NCI-H2029 treated with DMSO at 0.1 percent for 48 hours (cell line): Measurements from ENCODE around the gene PLB1.

Experiments used
- DNase-seq: peaks from one replicate; lab custom pipeline; 2025; lab: John Stamatoyannopoulos, UW

PLB1 gene

DNA sequence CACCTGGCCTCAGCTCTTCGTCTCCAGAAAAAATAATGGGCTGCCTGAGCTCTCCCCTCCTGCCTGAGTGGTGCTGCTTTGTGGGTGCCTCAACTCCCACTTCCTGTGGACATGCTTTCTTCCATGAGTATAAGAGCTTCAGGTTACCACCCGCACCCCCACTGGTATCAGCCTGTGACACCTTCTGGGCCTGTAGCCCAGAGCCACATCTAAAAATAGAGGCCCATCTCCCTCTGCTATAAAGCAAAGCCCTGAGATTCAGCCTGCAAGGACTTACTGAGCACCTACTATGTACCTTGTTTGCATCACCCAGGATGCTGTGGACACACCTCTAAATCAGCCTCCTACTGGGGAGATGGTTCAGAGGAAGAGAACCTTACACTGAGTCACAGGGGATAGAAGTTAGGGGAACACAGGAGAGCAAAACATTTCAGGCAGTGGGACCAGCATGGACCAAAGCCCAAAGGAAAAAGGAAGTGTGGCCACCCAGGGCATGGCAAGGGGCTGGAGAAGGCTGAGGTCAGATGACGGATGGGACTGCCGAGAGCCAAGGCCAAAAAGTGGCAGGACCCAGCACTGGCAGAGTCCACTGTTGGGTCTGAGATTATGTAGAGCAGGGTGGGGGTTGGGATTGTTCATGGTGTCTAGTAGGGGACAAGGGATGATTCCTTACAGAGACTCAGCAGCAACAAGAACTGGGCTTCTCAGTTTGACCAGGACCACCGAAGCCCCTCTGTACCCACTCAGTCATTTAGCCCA lies 132.0 kb downstream of the PLB1 start:
- DNase-seq, result no peak

DNA sequence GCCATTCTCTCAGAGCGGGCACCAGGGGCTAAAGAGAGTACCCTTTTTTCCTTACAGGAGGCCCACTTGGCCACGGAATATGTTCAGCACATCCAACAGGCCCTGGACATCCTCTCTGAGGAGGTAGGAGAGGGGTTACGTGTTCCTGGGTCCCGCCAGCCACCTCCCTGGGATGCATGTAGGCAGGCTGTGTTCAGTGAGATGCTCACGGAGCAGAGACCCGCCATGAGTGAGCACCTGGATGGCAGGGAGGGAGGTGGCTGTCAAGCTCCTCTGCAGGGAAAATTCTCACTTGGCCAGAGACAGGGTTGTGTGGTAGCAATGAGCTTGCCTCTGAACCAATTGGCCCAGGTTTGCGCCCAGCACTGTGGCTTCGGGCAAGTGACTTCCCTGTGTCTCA lies 132.6 kb downstream of the PLB1 start:
- DNase-seq, result no peak

DNA sequence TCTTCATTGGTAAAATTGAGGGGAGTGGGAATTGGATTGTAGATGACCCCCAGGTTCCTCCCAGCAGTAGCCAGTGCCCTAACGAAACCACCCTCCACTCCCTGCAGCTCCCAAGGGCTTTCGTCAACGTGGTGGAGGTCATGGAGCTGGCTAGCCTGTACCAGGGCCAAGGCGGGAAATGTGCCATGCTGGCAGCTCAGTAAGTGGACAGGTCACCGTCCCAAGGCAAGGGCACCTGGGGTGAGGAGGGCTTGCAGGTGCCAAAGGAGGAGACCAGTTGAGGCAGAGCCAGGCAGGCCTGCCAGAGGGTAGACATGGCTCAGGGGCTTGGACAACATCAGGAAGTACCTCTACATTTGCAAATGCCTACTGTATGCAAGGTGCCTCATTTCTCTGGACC lies 133.1 kb downstream of the PLB1 start:
- no peak for DNase-seq

DNA sequence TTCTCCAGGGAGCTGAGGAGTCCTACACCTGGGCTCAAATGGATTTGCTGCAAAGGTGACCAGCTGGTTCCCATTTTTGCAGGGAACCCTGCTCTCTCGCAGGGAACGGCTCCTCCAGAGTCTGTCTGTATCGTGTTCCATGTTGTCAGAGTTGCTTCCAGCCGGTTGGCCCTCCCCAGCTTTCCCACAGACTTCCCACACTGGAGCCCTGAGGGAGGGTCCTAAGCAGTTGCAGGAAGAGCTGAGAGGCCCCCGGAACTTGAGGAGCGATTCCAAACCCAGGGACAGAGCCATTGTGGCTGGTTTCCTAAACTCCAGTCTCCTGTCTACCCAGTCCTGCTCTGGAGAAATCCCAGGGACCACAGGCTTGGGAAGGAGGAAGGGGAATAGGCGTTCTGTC lies 134.1 kb downstream of the PLB1 start:
- DNase-seq, result no peak

DNA sequence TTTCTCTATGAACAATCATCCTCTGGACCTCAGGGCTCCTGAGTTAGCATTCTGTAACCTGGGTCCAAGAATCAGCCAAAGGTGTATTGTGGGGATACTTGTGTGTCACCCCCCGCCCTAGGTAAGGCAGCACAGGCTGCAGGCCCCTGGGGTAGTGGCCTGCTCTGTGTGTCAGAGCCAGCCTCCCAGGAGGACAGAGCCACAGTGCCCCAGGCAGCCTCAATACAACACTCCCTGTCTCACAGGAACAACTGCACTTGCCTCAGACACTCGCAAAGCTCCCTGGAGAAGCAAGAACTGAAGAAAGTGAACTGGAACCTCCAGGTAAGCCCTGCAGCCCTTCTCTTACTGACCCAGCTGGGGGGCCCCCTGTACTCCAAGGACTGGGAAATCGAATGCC lies 134.5 kb downstream of the PLB1 start:
- no peak for DNase-seq

DNA sequence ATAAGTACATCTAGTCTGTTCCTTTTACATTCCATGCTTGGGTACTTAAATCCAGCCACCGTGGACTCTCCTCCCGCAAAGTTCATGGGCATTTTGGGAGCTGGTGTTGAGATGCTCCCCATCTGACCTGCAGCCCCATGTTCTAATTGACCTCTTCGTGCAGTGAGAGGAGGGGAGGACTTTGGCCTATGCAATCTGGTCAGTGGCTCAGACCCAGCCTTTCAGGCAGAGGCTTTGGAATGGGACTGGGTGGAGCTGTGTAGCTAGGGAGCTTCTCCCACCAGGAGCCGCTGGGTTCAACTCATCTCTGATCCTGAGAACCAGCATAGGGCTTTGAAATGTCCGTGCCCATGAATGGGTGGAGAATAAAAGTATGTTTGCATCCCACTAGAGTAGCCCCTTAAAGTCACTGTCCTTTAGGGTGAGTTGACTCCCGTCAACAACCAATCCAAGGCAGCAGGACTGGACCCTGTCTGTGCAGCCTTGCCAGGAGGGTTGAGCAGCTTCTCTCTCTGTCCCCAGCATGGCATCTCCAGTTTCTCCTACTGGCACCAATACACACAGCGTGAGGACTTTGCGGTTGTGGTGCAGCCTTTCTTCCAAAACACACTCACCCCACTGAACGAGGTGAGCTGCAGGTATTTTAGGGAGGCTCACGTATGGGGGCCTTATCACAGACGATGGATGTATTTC lies 135.8 kb downstream of the PLB1 start:
- no peak for DNase-seq

DNA sequence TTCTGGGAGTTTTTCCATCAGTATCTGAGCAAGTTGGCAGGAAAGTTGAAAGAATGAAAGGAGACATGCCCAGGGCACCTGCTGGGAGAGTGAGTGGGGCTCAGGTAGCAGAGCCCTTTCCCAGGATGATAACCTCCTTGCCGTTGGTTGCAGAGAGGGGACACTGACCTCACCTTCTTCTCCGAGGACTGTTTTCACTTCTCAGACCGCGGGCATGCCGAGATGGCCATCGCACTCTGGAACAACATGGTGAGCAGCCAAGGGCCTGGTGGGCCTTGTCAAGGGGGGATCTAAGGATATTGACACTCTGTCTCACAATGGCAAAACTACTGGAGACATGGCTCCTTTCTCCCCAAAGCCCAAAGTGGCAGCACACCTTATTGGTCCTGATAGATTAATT lies 136.9 kb downstream of the PLB1 start:
- DNase-seq, result no peak

DNA sequence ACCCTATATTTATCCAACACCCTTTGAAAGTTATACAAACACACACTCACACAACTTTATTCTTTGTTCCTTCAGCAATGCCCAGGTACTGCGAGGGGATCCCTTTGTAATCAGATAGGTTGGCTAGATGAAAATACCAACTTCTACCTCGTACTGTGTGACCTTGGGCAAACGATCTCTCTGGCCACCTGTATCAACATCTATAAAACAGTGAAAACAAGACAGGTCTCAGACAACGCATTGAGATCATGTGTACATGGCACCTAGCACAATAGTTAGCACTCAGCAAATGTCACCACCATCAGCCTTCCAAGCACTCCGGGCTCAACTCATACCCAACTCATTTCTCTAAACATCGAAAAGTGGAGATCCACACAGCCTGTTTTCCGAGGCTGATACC lies 137.3 kb downstream of the PLB1 start:
- no peak for DNase-seq

DNA sequence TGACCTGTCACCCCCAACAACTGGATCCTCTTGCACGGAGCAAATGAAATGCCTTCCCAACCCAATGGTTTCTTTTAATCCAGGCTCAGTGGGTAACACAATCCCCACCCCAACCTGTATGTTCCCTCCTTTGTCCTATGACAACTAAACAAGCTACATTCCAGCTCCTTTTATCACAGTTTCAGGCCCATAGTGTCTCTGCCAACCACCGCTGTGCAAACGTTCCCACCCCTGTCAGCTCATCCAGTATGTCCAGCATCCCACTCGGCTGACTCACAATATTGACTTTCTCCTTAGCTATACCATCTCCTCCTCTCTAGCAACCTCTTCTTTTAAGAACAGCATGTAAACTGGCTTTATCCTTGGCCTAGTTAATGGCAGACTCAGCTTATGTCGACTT lies 137.9 kb downstream of the PLB1 start:
- DNase-seq, result no peak

DNA sequence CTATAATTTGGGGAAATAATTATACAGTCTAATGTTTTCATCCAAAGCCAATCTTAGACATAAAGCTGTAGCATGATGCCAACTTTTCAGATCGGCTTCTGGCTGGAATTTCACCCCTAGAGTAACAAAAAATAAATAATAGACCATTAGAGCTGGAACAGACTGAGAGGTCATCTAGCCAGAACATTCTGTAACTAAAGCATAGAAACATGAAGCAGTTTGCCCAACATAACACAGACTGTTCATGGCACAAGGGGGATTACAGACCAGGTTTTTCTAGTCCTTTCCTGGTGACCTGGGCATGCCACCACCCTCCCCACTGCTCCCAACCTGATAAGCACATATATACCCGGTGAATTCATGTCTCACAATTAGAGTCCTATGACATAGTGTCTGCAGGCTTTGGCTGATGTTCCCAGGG lies 139.3 kb downstream of the PLB1 start:
- DNase-seq, result no peak

DNA sequence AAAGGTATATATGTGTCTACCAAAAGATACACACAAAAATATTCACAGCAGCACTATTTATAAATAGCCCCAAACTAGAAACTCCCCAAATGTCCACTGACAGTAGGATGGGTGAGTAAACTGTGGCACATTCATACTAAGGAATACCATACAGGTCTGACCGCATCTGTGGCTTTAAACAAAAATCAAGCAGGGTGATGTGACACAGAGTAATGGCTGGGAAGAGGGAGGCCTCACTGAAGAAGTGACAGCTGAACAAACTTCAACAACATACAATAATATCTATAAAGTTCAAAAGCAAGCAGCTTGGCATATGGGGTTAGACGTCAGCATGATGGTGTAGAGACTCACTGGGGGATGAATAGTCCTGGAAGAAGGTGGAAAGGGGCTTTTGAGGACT lies 140.6 kb downstream of the PLB1 start:
- DNase-seq, result no peak

DNA sequence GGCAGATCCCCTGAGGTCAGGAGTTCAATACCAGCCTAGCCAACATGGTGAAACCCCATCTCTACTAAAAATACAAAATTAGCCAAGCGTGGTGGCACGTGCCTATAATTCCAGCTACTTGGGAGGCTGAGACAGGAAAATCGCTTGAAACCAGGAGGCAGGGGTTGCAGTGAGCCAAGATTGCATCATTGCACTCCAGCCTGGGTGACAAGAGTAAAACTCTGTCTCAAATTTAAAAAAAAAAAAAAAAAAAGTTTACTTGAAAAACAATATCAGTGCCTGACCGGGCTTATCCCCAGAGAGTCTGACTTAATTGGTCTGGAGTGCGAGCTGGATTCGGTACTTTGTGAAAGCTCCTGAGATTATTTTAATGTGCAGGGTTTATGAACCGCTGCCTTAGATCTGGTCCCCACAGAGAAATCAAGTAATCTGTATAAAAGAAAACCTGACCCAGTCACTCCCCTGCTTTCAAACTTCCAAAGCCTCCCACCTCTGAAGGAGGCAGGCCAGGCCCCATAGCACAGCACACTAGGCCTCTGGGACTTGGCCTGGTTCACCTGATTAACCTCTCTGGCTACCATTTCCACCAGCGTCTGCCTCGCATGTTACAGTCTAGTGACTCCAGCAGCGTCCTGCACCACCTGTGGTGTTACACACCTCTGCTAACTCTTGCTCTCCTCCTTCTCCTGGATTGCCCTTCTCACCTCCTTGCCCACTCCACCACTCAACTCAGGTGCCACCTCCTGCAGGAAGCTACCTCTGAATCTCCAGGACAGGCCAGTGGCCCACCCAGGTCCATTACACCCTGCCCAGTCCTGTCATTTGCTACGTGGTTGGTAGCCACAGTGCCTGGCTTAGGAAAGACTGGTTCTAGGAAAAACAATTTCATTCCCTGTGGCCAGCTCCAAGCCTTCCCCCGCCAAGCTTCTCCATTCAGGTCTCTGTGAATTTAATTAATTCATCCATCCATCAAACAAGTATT lies 141.5 kb downstream of the PLB1 start:
- DNase-seq, result no peak

DNA sequence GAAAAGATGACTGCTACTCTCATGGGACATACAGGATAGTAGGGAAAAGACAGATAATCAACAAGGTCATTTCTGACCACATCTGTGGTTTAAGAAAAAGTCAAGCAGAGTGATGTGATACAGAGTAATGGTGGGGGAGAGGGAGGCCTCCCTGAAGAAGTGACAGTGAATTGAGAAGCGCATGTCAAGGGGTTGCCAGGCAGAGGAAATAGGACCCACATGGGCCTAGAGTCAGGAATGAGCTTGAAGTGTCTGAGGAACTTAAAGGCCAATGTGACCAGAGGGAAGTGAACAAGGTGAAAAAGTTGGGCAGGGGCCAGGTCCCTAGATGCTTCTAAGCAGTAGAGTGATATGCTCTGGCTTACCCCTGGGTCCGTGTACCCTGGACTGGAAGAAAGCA lies 142.2 kb downstream of the PLB1 start:
- DNase-seq, result no peak

DNA sequence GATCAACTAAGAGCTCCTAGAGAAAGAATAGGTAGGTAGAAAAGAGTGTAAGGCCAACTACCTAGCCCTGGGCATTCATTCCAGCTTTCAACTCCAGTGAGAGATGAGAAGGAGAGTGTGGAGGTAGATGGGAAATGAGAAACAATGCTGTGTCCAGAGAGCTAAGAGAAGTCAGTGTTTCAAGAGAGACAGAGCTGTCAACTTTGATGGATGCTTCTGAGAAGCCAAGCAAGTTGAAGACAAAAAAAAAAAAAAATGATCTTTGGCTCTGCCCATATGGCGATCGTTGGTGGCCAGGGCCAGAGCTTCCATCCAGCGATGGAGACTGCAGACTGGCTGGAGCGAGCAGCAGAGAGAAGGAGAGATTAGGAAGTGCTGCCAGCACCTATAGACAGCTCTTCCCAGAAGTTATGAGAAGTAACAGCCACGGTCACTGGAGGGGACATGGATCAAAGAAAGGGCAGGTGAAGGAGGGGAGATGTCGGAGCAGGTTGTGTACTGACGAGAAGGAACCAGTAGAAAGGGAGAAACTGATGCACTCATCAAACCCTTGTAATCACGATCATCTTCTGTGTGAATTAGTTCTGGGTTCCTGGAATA lies 143.3 kb downstream of the PLB1 start:
- no peak for DNase-seq

DNA sequence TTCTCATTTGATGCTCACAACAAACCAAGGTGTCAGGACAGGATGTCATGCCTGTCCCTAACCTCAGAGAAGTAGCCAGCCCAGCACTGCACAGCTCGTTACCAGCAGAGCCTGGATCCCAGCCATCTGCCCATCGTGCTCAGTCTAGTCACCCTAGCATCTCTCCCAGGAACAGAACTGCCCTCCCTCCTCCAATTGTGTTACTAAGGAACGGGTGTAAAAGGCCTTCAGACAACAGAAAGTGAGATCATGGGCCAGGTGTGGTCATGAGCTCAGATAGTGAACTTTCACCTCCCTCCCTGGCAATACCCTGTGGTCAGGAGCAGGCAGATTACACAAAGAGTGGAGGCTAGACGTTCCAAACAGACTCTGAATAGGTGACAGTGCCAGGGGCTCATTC lies 144.0 kb downstream of the PLB1 start:
- no peak for DNase-seq

DNA sequence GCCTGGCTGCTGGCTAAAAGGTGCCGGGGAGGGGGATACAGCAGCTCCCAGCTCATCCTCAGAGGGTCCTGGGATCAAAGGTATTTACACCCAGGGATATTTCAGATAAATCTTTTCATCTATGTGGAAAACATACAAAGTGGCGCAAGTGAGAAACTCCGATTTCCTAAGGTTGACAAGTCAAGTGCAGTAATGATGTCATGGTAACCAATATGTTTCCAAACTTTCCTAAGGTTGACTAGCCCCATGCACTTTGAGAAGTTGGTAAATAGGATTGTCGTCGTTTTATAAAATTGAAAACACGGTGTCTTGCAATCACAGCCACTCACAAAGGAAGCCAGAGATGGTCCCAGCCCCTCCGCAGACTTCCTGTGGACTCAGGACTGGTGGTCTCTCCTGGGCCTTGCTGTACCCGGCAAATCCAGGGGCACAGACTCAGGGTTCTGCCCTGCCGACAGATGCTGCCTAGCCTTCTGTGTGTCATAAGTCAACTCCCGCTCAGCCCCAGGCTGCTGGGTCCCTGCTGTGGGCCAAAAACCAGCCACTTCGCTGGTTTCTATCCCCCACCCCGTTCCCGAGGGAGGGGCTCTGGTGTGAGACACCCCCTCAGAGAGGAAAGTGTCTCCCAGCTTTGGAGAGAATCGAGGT lies 144.5 kb downstream of the PLB1 start:
- DNase-seq, result no peak

DNA sequence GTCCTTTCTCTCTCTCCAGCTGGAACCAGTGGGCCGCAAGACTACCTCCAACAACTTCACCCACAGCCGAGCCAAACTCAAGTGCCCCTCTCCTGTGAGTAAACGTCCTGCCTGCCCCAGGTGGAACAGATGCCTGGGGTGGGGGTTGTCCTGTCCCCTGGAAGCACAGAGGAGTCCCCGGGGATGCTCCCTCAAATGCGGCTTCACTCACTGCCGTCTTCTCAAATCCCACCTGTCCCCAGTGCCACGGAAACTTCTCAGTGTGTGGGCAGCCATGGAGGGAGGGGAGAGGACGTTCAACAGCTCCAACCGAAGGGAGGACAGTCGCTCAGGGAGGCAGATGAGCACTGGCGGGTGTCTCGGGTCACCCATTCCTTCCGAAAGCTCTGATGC lies 145.0 kb downstream of the PLB1 start:
- DNase-seq, result no peak

DNA sequence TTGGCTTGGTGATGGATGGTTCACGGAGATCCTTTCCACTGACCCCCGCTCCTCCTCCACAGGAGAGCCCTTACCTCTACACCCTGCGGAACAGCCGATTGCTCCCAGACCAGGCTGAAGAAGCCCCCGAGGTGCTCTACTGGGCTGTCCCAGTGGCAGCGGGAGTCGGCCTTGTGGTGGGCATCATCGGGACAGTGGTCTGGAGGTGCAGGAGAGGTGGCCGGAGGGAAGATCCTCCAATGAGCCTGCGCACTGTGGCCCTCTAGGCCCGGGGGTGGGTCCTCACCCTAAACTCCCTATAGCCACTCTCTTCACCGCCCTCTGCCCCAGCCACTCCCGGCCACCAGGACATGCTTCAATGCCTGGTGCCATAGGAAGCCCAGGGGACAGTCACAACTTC lies 146.9 kb downstream of the PLB1 start:
- no peak for DNase-seq

DNA sequence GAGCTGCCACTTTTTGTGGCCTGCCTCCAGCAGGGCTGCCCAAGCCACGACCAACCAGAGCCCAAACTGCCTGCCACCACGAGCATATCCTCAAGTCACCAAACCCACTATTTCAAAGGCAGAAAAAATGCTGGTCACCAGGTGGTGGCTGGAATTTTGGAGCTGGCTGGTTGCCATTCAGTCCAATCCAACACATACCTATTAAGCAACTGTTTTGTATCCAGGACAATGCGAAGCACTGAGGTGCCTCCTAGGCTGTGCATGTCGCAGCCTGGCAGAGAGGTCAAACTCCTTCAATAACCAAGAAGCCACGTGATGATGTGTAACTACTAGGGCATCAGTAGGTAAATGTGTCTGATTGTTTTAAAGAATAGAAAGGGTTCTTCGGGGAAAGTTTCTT lies 147.5 kb downstream of the PLB1 start:
- no peak for DNase-seq

DNA sequence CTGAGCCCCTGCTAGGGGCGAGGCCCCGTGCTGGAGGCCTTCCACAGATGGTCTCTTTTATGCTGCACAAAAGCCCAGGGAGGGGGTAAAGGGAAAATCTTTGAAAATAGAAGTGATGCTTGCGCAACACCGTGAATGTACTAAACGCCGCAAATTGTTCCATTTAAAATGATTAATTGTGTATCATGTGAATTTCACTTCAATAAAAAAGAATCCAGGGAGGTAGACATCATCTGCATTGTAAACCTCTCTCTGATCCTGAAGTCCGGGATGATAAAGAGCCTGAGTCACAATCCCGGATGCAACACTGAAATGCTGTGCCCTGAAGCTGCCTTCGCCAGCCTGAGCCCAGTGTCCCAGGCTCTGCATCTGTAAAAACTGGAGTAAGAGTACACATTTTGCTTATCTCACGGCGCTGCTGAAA lies 148.1 kb downstream of the PLB1 start:
- no peak for DNase-seq

DNA sequence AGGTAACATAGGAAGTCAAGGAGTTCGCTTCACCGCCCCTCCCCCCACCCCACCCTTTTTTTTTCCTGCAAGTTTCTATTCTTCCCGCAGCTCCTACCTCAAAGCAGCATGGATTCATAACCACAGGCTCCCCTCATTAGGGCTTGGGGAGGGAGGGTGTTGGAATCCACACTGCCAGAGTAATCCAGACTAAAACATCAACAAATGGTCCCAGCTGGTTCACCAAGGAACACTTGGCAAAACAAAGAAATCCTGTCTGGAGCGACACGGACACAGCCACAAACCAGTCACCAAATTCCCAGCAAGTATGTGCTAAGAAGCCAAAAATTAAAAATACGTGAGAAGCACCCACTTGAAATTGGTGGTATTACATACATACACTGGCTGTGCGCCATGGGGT lies 148.9 kb downstream of the PLB1 start:
- no peak for DNase-seq

DNA sequence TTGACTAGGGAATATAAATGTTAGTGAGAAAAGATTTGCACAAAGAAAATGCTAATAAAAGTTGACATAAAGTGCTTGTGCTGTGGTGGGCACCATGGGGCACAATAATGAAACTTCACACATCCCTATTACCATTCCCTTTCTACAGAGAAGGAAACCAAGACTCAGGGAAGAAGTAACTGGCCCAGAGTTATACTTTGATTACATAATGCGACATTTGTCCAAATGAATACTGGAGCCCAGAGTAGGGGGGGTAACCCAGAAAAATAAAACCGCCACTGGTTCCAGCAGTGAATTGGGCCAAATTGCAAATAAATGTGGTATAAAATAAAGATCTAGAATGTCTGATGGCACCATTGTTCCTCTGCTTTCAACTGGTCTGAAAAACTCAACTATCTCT lies 149.7 kb downstream of the PLB1 start:
- DNase-seq, result no peak
